ENCODE data around the gene WDR59. TPM values are rescaled to one million over a fixed set of nuclear protein-coding genes. Genes with fewer than 3 reads are reported as not detected.
"Not testable (repeated sequence)": the region's sequence is repeated elsewhere in the genome, so short reads cannot be mapped to it uniquely, and the experiment has no call there.

The WDR59 gene
- total RNA-seq, 1 donor from 2014 or later = 95.3 TPM

DNA sequence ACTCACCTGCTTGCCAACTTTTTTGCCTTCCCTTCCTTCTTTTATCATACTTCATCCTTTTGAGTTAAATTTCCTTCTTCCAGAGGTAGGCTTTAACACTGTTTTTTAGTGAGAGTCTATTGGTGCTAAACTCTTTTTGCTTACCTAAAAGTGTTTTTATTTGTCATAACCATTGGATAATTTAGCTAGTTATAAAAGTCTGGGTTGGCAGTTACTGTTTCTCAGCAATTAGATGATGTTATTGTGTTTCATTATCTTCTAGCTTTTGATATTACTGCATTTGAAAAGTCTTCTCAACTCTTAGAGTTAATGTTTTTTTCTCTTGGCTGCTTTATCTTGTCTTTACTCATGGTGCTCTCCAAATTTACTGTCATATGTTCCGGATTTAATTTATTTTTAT is 36.5 kb upstream of the WDR59 start:
- peak overlapping the region; percentile 79 for H3K27ac Mint-ChIP-seq
- peaks cover 55% of the 10 kb centered on the region for H3K4me1 Mint-ChIP-seq (ENCODE audit: low read depth)
- H3K36me3 Mint-ChIP-seq (ENCODE audit: low read depth) = peaks cover 43% of the 10 kb centered on the region
- peaks cover 34% of the 10 kb centered on the region for H3K9me3 Mint-ChIP-seq
- H3K4me3 Mint-ChIP-seq = no peak overlapping the region
- intact Hi-C loops (cut with micrococcal nuclease) = no loop called here
- H3K27me3 Mint-ChIP-seq (ENCODE audit: insufficient read depth) = no peaks in the 10 kb centered on the region
- no peak for DNase-seq (ENCODE audit: low spot score)

DNA sequence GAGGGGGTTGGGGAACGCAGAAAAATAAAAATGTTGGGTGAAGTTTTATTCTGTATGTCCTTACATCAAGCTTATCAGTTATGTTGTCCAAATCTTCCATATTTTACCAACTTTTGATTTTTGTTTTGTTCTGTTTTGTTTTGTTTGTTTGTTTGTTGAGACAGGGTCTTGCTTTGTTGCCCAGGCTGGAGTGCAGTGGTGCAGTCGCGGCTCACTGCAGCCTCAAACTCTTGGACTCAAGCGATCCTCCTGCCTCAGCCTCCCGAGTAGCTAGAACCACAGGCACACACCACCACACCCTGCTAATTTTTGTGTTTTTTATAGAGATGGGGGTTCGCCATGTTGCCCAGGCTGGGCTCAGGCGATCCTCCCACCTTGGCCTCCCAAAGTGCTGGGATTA is 34.7 kb upstream of the WDR59 start:
- peaks cover 43% of the 10 kb centered on the region for H3K36me3 Mint-ChIP-seq (ENCODE audit: low read depth)
- peaks cover 53% of the 10 kb centered on the region for H3K4me1 Mint-ChIP-seq (ENCODE audit: low read depth)
- peaks cover 34% of the 10 kb centered on the region for H3K9me3 Mint-ChIP-seq
- no peak overlapping the region for H3K4me3 Mint-ChIP-seq
- intact Hi-C loops (cut with micrococcal nuclease) = no loop called here
- H3K27me3 Mint-ChIP-seq (ENCODE audit: insufficient read depth) = no peaks in the 10 kb centered on the region
- DNase-seq (ENCODE audit: low spot score) = no peak
- H3K27ac Mint-ChIP-seq = no peak overlapping the region

DNA sequence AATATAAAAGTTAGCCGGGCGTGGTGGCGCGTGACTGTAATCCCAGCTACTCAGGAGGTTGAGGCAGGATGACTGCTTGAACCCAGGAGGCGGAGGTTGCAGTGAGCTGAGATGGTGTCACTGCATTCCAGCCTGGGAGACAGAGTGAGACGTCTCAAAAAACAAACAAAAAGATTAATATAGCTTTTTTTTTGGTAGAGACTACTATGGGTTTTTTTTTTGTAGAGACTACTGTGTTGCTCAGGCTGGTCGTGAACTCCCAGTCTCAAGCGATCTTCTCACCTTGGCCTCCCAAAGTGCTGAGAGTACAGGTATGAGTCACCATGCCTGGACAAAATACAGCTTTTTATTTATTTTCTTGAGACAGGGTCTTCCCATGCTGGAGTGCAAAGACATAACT is 34.1 kb upstream of the WDR59 start:
- no peak overlapping the region for H3K27ac Mint-ChIP-seq
- no peaks in the 10 kb centered on the region for H3K27me3 Mint-ChIP-seq (ENCODE audit: insufficient read depth)
- peaks cover 34% of the 10 kb centered on the region for H3K9me3 Mint-ChIP-seq
- peaks cover 52% of the 10 kb centered on the region for H3K4me1 Mint-ChIP-seq (ENCODE audit: low read depth)
- no peak for DNase-seq (ENCODE audit: low spot score)
- no peak overlapping the region for H3K4me3 Mint-ChIP-seq
- peaks cover 45% of the 10 kb centered on the region for H3K36me3 Mint-ChIP-seq (ENCODE audit: low read depth)
- intact Hi-C loops (cut with micrococcal nuclease) = no loop called here

DNA sequence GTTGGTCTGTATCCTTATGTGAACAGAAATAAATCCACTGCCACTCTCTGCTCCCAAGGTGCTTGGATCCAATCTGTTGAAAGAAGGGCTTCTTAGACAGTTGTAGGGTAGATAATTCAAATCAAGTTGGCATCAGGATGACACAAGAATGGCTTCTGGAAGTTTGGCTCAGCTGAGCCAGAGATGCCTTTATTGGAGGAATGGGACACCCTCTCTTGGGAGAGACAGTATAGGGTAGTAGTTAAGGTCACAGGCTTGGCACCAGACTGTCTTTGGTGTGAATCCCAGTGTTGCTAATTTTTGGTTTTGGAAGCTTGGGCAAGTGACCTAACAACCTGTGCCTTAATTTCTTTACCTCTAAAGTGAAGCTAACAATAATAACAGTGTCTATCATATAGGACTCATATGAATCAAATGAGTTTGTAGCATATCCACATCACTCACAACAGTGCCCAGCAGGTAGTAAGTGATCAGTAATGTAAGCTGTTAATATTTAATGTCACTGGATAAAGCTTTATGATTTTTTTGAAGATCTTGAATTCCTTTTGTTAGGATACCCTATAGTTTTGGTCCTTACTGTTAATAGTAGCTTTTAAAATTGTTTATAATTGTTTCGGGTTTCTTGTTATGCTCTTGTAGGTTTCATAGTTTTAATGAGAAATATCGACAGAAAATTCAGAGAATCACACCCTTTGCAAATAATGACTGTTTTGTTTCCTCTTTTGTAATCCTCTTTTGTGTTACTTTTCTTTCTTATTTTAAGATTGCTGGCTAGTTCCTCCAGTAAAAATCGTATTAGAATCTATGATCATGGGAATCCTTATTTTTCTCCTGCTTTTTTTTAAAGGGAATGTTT is 33.0 kb upstream of the WDR59 start:
- H3K36me3 Mint-ChIP-seq (ENCODE audit: low read depth) = peaks cover 42% of the 10 kb centered on the region
- intact Hi-C loops (cut with micrococcal nuclease) = no loop called here
- no peak for DNase-seq (ENCODE audit: low spot score)
- H3K4me3 Mint-ChIP-seq = no peak overlapping the region
- no peak overlapping the region for H3K27ac Mint-ChIP-seq
- peaks cover 30% of the 10 kb centered on the region for H3K9me3 Mint-ChIP-seq
- peaks cover 52% of the 10 kb centered on the region for H3K4me1 Mint-ChIP-seq (ENCODE audit: low read depth)
- no peaks in the 10 kb centered on the region for H3K27me3 Mint-ChIP-seq (ENCODE audit: insufficient read depth)

DNA sequence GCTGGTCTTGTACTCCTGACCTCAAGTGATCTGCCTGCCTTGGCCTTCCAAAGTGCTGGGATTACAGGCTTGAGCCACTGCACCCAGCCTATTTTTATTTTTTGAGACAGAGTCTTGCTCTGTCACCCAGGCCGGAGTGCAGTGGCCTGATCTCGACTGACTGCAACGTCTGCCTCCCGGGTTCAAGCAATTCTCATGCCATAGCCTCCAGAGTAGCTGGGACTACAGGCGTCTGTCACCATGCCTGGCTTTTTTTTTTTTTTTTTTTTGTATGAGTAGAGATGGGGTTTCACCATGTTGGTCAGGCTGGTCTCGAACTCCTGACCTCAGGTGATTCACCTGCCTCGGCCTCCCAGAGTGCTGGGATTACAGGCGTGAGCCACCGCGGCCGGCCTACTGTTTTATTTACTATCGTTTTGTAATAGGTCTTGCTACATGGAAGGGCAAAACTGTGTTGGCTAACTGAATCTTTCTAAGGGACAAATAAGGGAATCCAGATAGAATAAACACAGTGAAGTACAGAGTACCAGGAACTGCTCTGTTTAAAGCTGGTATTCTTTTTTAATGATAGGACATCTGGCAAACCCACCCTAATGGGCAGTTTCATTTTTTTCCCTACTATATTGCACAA is 31.6 kb upstream of the WDR59 start:
- H3K4me1 Mint-ChIP-seq (ENCODE audit: low read depth) = peaks cover 60% of the 10 kb centered on the region
- DNase-seq (ENCODE audit: low spot score); H3K27me3 Mint-ChIP-seq (ENCODE audit: insufficient read depth); H3K4me3 Mint-ChIP-seq; H3K27ac Mint-ChIP-seq; intact Hi-C loops (cut with micrococcal nuclease): not testable (repeated sequence)
- peaks cover 21% of the 10 kb centered on the region for H3K9me3 Mint-ChIP-seq
- peaks cover 38% of the 10 kb centered on the region for H3K36me3 Mint-ChIP-seq (ENCODE audit: low read depth)

DNA sequence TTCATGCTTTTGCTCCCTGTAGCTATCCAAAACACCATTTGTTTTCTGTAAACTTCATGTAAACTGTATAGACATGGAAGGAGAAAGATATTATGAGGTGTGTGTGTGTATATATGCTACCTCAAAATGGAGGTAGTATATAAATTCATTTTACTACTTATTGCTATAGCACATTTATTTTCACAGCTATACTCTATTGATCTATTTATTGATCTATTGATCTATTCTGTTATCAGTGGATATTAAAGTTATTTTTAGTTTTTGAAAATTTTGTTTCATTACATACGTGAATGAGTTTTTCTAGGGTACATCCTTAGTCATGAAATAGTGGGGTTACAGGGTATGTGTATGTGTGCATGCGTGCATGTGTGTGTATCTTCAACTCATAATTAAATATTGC is 29.4 kb upstream of the WDR59 start:
- no peaks in the 10 kb centered on the region for H3K27me3 Mint-ChIP-seq (ENCODE audit: insufficient read depth)
- H3K36me3 Mint-ChIP-seq (ENCODE audit: low read depth) = peaks cover 22% of the 10 kb centered on the region
- peaks cover 1% of the 10 kb centered on the region for H3K9me3 Mint-ChIP-seq
- H3K4me1 Mint-ChIP-seq (ENCODE audit: low read depth) = peaks cover 66% of the 10 kb centered on the region
- H3K4me3 Mint-ChIP-seq = no peak overlapping the region
- intact Hi-C loops (cut with micrococcal nuclease) = no loop called here
- peak overlapping the region; percentile 71 for H3K27ac Mint-ChIP-seq
- no peak for DNase-seq (ENCODE audit: low spot score)

DNA sequence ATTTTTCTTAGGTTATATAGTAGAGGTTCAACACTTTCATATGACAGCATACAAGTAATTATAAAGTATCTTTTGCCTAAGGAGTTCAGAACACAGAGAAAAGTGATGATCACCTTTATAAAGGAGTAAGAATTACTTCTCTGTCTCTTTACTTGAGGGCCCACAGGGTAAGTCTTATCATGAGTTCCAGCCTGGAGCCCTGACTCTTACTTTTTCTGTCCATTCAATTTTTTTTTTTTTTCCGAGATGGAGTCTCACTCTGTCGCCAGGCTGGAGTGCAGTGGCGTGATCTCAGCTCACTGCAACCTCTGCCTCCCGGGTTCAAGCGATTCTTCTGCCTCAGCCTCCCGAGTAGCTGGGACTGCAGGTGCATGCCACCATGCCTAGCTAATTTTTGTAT is 28.2 kb upstream of the WDR59 start:
- Mint-ChIP-seq H3K36me3 (ENCODE audit: low read depth) (peaks cover 27% of the 10 kb centered on the region), H3K27ac (peak overlapping the region; percentile 98), H3K4me3 (peak overlapping the region; percentile 80), H3K4me1 (ENCODE audit: low read depth) (peaks cover 69% of the 10 kb centered on the region)
- DNase-seq (ENCODE audit: low spot score); H3K9me3 Mint-ChIP-seq; H3K27me3 Mint-ChIP-seq (ENCODE audit: insufficient read depth): not testable (repeated sequence)
- intact Hi-C loops (cut with micrococcal nuclease) = loop anchor here (2.0 kb wide), 3 partner anchors 18 to 136 kb away; partner anchors contain the start of gene ZFP1

DNA sequence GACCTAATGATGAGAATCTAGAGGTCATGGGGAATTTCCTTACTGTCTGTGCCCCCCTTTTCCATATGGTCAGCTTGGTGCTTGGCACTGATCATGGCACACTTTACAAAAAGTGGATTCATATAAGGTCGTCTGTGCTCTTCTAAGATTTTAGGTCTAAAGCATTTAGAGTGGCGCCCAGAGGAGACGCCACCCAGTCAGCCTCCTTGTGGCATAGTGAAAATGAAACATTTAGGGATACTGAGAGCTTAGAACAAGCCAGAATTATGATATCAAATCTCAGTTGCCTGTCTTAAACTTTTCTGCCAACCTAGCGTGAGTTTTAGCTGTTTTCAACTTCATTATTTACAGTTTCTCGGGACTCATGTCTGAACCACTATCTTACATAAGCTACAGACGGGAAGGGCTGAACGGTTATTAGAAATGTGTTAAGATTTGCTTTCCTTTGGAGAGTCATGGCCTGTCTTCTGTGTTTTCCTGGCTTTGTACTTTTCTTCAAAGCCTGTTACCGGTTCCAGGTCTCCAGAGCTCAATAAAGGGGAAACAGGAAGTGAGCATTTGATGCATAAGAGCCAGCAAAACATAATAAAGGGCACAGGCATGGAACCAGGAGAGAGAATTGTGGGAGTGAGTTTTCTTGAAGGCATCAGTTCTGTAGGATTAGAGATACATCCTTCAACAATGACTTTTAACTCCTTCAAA is 27.6 kb upstream of the WDR59 start:
- intact Hi-C loops (cut with micrococcal nuclease) = loop anchor here (1.0 to 2.0 kb wide), 9 partner anchors 11 to 136 kb away; partner anchors contain the start of genes WDR59 and ZFP1
- peaks cover 22% of the 10 kb centered on the region for H3K36me3 Mint-ChIP-seq (ENCODE audit: low read depth)
- peak overlapping the region; percentile 80 for H3K4me3 Mint-ChIP-seq
- peaks cover 65% of the 10 kb centered on the region for H3K4me1 Mint-ChIP-seq (ENCODE audit: low read depth)
- no peaks in the 10 kb centered on the region for H3K9me3 Mint-ChIP-seq
- H3K27me3 Mint-ChIP-seq (ENCODE audit: insufficient read depth) = no peaks in the 10 kb centered on the region
- no peak for DNase-seq (ENCODE audit: low spot score)
- H3K27ac Mint-ChIP-seq = peak overlapping the region; percentile 98

DNA sequence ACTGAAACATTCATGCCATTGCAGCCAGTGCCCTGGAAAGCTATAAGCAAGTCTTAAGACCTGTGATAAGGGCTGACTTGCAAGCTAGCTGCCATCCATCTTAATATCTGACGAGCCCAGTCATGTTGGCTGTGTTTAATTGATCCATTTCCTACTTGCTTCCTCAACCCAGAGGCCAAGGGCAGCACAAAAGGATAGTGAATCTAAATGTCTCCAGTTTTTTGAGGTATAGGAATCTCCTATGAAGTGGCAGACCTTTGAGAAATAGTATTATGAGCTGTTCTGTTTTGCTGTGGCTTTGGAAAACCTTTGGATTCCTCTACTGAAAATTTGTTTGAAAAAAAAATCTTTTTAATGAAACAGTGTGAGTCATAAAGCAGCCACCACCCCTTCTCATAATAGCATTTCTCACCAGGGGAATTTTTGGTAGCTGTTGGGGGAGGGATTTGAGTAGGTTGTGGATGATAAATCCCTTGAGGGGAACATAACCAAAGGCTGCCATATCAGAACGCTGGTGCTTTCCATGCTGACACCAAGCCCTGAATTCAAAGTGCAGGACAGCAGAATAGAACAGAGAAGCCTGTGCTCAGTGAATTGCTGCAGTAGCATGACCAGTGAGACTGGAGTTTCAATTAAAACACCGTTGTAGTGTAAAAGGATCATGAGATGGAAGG is 26.8 kb upstream of the WDR59 start:
- Mint-ChIP-seq H3K27me3 (ENCODE audit: insufficient read depth) (no peaks in the 10 kb centered on the region), H3K36me3 (ENCODE audit: low read depth) (peaks cover 24% of the 10 kb centered on the region), H3K4me3 (peak overlapping the region; percentile 80), H3K4me1 (ENCODE audit: low read depth) (peaks cover 65% of the 10 kb centered on the region), H3K9me3 (no peaks in the 10 kb centered on the region), H3K27ac (peak overlapping the region; percentile 98)
- intact Hi-C loops (cut with micrococcal nuclease) = loop anchor here (1.0 to 2.0 kb wide), 9 partner anchors 11 to 137 kb away; partner anchors contain the start of genes WDR59 and ZFP1
- peak; percentile 53 for DNase-seq (ENCODE audit: low spot score)

DNA sequence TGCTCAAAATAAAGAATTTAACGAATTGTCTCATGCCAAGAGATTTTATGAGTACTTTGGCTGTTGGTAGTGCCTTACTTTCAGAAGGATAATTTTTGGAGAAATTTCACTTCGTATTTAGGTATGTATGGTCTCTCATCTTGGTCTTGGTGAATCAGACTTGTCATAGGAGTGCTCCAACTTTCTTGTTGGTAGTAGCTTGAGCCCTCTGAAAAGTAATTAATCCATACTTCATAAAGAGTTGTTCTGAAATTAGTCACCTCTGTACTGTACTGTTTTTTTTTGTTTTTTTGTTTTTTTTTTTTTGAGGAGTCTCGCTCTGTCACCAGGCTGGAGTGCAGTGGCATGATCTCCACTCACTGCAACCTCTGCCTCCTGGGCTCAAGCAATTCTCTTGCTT is 25.5 kb upstream of the WDR59 start:
- Mint-ChIP-seq H3K36me3 (ENCODE audit: low read depth) (peaks cover 25% of the 10 kb centered on the region), H3K9me3 (no peaks in the 10 kb centered on the region), H3K4me3 (no peak overlapping the region), H3K4me1 (ENCODE audit: low read depth) (peaks cover 65% of the 10 kb centered on the region), H3K27ac (peak overlapping the region; percentile 56), H3K27me3 (ENCODE audit: insufficient read depth) (no peaks in the 10 kb centered on the region)
- intact Hi-C loops (cut with micrococcal nuclease) = no loop called here
- no peak for DNase-seq (ENCODE audit: low spot score)

DNA sequence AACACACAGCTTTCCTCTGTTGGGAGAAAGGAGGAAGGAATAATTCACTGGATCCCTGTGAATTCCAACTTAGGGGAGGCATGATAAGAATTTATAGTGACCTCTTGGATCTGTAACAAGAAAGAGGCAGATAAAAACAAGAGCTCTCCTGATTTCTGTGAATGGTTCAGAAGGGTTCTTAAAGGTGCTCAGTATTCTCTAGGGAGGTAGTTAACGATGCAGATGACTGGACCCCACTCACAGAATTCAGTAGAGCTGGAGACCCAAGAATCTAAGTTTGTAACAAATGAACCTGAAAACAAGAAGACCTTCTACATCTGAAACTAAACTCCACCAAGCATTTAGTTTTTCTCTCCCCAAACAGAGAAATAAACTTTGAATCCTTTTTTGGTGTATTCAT is 22.5 kb upstream of the WDR59 start:
- Mint-ChIP-seq H3K4me1 (ENCODE audit: low read depth) (peaks cover 70% of the 10 kb centered on the region), H3K9me3 (no peaks in the 10 kb centered on the region), H3K27ac (no peak overlapping the region), H3K36me3 (ENCODE audit: low read depth) (peaks cover 31% of the 10 kb centered on the region), H3K27me3 (ENCODE audit: insufficient read depth) (no peaks in the 10 kb centered on the region), H3K4me3 (no peak overlapping the region)
- intact Hi-C loops (cut with micrococcal nuclease) = no loop called here
- no peak for DNase-seq (ENCODE audit: low spot score)

DNA sequence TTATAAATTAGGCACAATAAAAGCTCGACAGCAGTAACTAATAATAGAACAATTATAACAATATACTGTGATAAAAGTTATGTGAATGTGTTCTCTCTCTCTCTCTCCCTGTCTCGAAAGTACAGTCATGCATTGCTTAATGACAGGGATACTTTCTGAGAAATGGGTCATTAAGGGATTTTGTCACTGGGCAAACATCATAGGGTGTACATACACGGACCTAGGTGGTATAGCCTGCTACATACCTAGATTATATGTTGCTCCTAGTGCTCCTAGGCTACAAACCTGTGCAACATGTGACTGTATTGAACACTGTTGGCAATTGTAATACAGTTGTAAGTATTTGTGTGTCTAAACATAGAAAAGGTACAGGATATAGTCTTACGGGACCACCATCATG is 20.8 kb upstream of the WDR59 start:
- Mint-ChIP-seq H3K4me3 (no peak overlapping the region), H3K9me3 (no peaks in the 10 kb centered on the region), H3K36me3 (ENCODE audit: low read depth) (peaks cover 36% of the 10 kb centered on the region), H3K4me1 (ENCODE audit: low read depth) (peaks cover 70% of the 10 kb centered on the region), H3K27me3 (ENCODE audit: insufficient read depth) (no peaks in the 10 kb centered on the region), H3K27ac (no peak overlapping the region)
- intact Hi-C loops (cut with micrococcal nuclease) = no loop called here
- no peak for DNase-seq (ENCODE audit: low spot score)
